HG03039 (cell line): Measurements from ENCODE around the gene EVX1.

Experiments
- ATAC-seq: cut with Tn5 transposase; IDR thresholded peaks from one replicate; pipeline ENCODE4 v1.9.1; 2021; ENCODE audit warnings: mild to moderate bottlenecking, moderate library complexity; ENCODE audit not compliant: unreplicated experiment

The EVX1 gene

GRCh38 chr7:27204851-27205322 is 37.7 kb upstream of the EVX1 start:
- no peak for ATAC-seq

- no peak for ATAC-seq
Measured at GRCh38 chr7:27205325-27206280, 37.0 kb upstream of the EVX1 start.

GRCh38 chr7:27207348-27207985 is 35.1 kb upstream of the EVX1 start:
- no peak for ATAC-seq

- no peak for ATAC-seq
Measured at GRCh38 chr7:27208998-27209397, 33.6 kb upstream of the EVX1 start.

GRCh38 chr7:27209933-27210440 is 32.6 kb upstream of the EVX1 start:
- no peak for ATAC-seq

- no peak for ATAC-seq
Measured at GRCh38 chr7:27210441-27211083, 32.0 kb upstream of the EVX1 start.

GRCh38 chr7:27211084-27211446 is 31.5 kb upstream of the EVX1 start:
- no peak for ATAC-seq

- ATAC-seq = no peak
Measured at GRCh38 chr7:27211764-27212204, 30.8 kb upstream of the EVX1 start.

- ATAC-seq = no peak
Measured at GRCh38 chr7:27212497-27213432, 29.8 kb upstream of the EVX1 start.

- no peak for ATAC-seq
Measured at GRCh38 chr7:27213433-27214238, 29.0 kb upstream of the EVX1 start.

GRCh38 chr7:27214239-27214950 is 28.2 kb upstream of the EVX1 start:
- no peak for ATAC-seq

- no peak for ATAC-seq
Measured at GRCh38 chr7:27215356-27215755, 27.2 kb upstream of the EVX1 start.

GRCh38 chr7:27217951-27218350 is 24.7 kb upstream of the EVX1 start:
- ATAC-seq = no peak

- ATAC-seq = no peak
Measured at GRCh38 chr7:27219821-27220220, 22.8 kb upstream of the EVX1 start.

- ATAC-seq = no peak
Measured at GRCh38 chr7:27220440-27220955, 22.1 kb upstream of the EVX1 start.

- ATAC-seq = no peak
Measured at GRCh38 chr7:27221201-27221797, 21.3 kb upstream of the EVX1 start.

- no peak for ATAC-seq
Measured at GRCh38 chr7:27223941-27224575, 18.5 kb upstream of the EVX1 start.
